H1 (cell line): ENCODE results near the gene FUT2.

ENCODE experiments used
- ASH2L ChIP-seq: fragments of 200-600, 300-600 bp; sonication (generic); IDR thresholded peaks from one replicate; pipeline ENCODE4 v1.7.1; 2017; ENCODE audit warnings: low read length
- CBX5 ChIP-seq: fragments of 300-800, 300-1000 bp; sonication (generic); IDR thresholded peaks from 2 replicates; pipeline ENCODE4 v1.7.1; 2016; ENCODE audit warnings: antibody characterized with exemption, low read length, low read depth
- EZH2 ChIP-seq: fragments of 200-600 bp; sonication (generic); IDR thresholded peaks from 2 replicates; pipeline ENCODE4 v1.7.1; 2012; ENCODE audit warnings: low read depth, mild to moderate bottlenecking, moderate library complexity, low read length, inconsistent platforms; ENCODE audit not compliant: severe bottlenecking
- KDM1A ChIP-seq: fragments of 200-600, 300-600 bp; sonication (generic); IDR thresholded peaks from 2 replicates; pipeline ENCODE4 v1.7.1; 2016; ENCODE audit warnings: mild to moderate bottlenecking, low read length, borderline replicate concordance
- POLR2A ChIP-seq, 2 experiments: IDR thresholded peaks; 1 replicate in 1 of 2; 2 replicates in 1 of 2; pipeline ENCODE4 v1.6.1; 2011; ENCODE audit warnings: low read depth in 2 of 2, low read length in 2 of 2, mild to moderate bottlenecking in 2 of 2; ENCODE audit errors: control extremely low read depth in 1 of 2
- POLR2AphosphoS5 ChIP-seq: IDR thresholded peaks from 2 replicates; pipeline ENCODE4 v1.6.1; 2011; ENCODE audit warnings: low read depth, low read length
- RNF2 ChIP-seq: fragments of 200-900, 300-1000 bp; sonication (generic); IDR thresholded peaks from 2 replicates; pipeline ENCODE4 v1.7.1; 2016; ENCODE audit warnings: borderline replicate concordance, low read depth, mild to moderate bottlenecking, antibody characterized with exemption, low read length; ENCODE audit not compliant: poor library complexity, severe bottlenecking; ENCODE audit errors: missing control alignments
- SIRT6 ChIP-seq: IDR thresholded peaks from one replicate; pipeline ENCODE4 v1.7.1; 2012; ENCODE audit warnings: low read length, inconsistent platforms
- YY1 ChIP-seq: IDR thresholded peaks from 2 replicates; pipeline ENCODE4 v1.6.1; 2011; ENCODE audit warnings: low read depth, mild to moderate bottlenecking, low read length
- TF ChIP-seq, protein P1 (sequence below), 3 experiments: IDR thresholded peaks; 1 replicate in 2 of 3; 2 replicates in 1 of 3; pipeline versions ENCODE4 v1.5.1 to v1.6.1; 2011; ENCODE audit warnings: low read length in 3 of 3, mild to moderate bottlenecking in 3 of 3, inconsistent platforms in 2 of 3, low read depth in 1 of 3, moderate library complexity in 1 of 3; ENCODE audit not compliant: insufficient read depth in 1 of 3; ENCODE audit errors: control extremely low read depth in 1 of 3

GRCh38 chr19:48714759-48715675 is 19.2 kb downstream of the FUT2 start:
- TF ChIP-seq, protein P1, sequence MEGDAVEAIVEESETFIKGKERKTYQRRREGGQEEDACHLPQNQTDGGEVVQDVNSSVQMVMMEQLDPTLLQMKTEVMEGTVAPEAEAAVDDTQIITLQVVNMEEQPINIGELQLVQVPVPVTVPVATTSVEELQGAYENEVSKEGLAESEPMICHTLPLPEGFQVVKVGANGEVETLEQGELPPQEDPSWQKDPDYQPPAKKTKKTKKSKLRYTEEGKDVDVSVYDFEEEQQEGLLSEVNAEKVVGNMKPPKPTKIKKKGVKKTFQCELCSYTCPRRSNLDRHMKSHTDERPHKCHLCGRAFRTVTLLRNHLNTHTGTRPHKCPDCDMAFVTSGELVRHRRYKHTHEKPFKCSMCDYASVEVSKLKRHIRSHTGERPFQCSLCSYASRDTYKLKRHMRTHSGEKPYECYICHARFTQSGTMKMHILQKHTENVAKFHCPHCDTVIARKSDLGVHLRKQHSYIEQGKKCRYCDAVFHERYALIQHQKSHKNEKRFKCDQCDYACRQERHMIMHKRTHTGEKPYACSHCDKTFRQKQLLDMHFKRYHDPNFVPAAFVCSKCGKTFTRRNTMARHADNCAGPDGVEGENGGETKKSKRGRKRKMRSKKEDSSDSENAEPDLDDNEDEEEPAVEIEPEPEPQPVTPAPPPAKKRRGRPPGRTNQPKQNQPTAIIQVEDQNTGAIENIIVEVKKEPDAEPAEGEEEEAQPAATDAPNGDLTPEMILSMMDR (IDR thresholded peaks at IDR 0.05; ENCODE audit: control extremely low read depth in 1 of 3, insufficient read depth in 1 of 3, low read depth in 1 of 3, low read length in 3 of 3), result no peak
- TF ChIP-seq RNF2 (no peak), CBX5 (no peak), YY1 (no peak), POLR2AphosphoS5 (no peak), SIRT6 (no peak), POLR2A (IDR thresholded peaks at IDR 0.05; ENCODE audit: control extremely low read depth in 1 of 2, low read depth in 2 of 2, low read length in 2 of 2) (no peak), EZH2 (no peak), KDM1A (no peak), ASH2L (no peak)
